ENCODE data around the gene TTC3. TPM values are rescaled to one million over a fixed set of nuclear protein-coding genes. Genes with fewer than 3 reads are reported as not detected.

TTC3 gene
- total RNA-seq, 1 donor from 2014 or later = 190 TPM

DNA sequence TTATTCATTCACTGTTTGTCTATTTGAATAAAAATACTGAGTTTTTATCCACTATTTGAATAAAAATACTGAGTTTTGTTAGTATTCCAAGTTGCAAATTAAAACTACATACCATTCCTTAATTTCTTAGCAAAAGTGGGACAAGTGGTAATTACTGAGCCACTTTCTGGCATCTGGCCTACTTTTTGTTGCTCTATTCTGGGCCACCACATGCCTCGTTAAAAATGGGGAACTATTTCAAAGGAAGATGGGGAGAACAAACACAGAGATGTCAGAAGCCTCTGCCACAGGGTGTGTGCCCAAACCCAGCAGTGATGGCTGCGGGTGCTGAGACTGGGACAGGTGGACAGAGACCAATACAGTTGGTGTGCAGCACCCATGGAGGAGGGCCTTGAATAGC is 14.8 kb upstream of the TTC3 start:
- Mint-ChIP-seq H3K36me3 (ENCODE audit: low read depth, unreplicated experiment) (peaks cover 30% of the 10 kb centered on the region), H3K4me3 (ENCODE audit: unreplicated experiment) (peak overlapping the region; percentile 17), H3K27ac (ENCODE audit: unreplicated experiment) (peak overlapping the region; percentile 71), H3K9me3 (ENCODE audit: unreplicated experiment) (no peaks in the 10 kb centered on the region), H3K27me3 (ENCODE audit: unreplicated experiment) (no peaks in the 10 kb centered on the region), H3K4me1 (ENCODE audit: unreplicated experiment) (peaks cover 25% of the 10 kb centered on the region)
- DNase-seq (ENCODE audit: low spot score) = no peak
- TF ChIP-seq, protein P1, sequence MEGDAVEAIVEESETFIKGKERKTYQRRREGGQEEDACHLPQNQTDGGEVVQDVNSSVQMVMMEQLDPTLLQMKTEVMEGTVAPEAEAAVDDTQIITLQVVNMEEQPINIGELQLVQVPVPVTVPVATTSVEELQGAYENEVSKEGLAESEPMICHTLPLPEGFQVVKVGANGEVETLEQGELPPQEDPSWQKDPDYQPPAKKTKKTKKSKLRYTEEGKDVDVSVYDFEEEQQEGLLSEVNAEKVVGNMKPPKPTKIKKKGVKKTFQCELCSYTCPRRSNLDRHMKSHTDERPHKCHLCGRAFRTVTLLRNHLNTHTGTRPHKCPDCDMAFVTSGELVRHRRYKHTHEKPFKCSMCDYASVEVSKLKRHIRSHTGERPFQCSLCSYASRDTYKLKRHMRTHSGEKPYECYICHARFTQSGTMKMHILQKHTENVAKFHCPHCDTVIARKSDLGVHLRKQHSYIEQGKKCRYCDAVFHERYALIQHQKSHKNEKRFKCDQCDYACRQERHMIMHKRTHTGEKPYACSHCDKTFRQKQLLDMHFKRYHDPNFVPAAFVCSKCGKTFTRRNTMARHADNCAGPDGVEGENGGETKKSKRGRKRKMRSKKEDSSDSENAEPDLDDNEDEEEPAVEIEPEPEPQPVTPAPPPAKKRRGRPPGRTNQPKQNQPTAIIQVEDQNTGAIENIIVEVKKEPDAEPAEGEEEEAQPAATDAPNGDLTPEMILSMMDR (IDR thresholded peaks at IDR 0.05; ENCODE audit: unreplicated experiment) = no peak

GRCh38 chr21:37059181-37059580 is 13.9 kb upstream of the TTC3 start:
- no peaks in the 10 kb centered on the region for H3K9me3 Mint-ChIP-seq (ENCODE audit: unreplicated experiment)
- H3K27me3 Mint-ChIP-seq (ENCODE audit: unreplicated experiment) = no peaks in the 10 kb centered on the region
- peaks cover 25% of the 10 kb centered on the region for H3K4me1 Mint-ChIP-seq (ENCODE audit: unreplicated experiment)
- H3K27ac Mint-ChIP-seq (ENCODE audit: unreplicated experiment) = no peak overlapping the region
- peak overlapping the region; percentile 54 for H3K4me3 Mint-ChIP-seq (ENCODE audit: unreplicated experiment)
- DNase-seq (ENCODE audit: low spot score) = no peak
- TF ChIP-seq, protein P1 (IDR thresholded peaks at IDR 0.05; ENCODE audit: unreplicated experiment) = no peak
- peaks cover 30% of the 10 kb centered on the region for H3K36me3 Mint-ChIP-seq (ENCODE audit: low read depth, unreplicated experiment)

DNA sequence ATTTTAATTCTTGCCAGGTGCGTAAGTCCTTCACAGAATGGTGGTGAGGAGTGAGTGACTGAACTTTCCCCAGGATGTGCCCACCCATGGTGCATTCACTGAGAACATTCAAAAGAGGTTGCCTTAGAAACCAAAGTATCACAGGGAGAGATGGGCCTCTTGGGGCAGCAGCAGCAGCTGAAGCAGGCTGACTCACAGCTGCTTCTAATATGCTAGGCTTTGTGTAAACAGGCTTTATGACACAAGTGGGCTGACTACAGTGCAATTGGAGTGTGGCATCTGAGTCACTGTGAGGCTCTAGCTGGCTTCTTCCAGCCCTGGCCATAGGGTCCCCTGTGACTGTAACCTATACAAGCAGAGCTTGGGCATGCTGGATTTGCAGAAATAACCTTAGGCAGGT is 12.8 kb upstream of the TTC3 start:
- no peaks in the 10 kb centered on the region for H3K9me3 Mint-ChIP-seq (ENCODE audit: unreplicated experiment)
- peaks cover 26% of the 10 kb centered on the region for H3K36me3 Mint-ChIP-seq (ENCODE audit: low read depth, unreplicated experiment)
- no peak overlapping the region for H3K27ac Mint-ChIP-seq (ENCODE audit: unreplicated experiment)
- TF ChIP-seq, protein P1 (IDR thresholded peaks at IDR 0.05; ENCODE audit: unreplicated experiment) = no peak
- H3K4me3 Mint-ChIP-seq (ENCODE audit: unreplicated experiment) = peak overlapping the region; percentile 15
- H3K27me3 Mint-ChIP-seq (ENCODE audit: unreplicated experiment) = peaks cover 4% of the 10 kb centered on the region
- no peak for DNase-seq (ENCODE audit: low spot score)
- peaks cover 35% of the 10 kb centered on the region for H3K4me1 Mint-ChIP-seq (ENCODE audit: unreplicated experiment)

GRCh38 chr21:37061926-37062592 is 11.0 kb upstream of the TTC3 start:
- Mint-ChIP-seq H3K27me3 (ENCODE audit: unreplicated experiment) (peaks cover 4% of the 10 kb centered on the region), H3K4me3 (ENCODE audit: unreplicated experiment) (no peak overlapping the region), H3K36me3 (ENCODE audit: low read depth, unreplicated experiment) (peaks cover 13% of the 10 kb centered on the region), H3K4me1 (ENCODE audit: unreplicated experiment) (peaks cover 35% of the 10 kb centered on the region), H3K27ac (ENCODE audit: unreplicated experiment) (peak overlapping the region; percentile 67), H3K9me3 (ENCODE audit: unreplicated experiment) (no peaks in the 10 kb centered on the region)
- TF ChIP-seq, protein P1 (IDR thresholded peaks at IDR 0.05; ENCODE audit: unreplicated experiment) = no peak
- DNase-seq (ENCODE audit: low spot score) = no peak

DNA sequence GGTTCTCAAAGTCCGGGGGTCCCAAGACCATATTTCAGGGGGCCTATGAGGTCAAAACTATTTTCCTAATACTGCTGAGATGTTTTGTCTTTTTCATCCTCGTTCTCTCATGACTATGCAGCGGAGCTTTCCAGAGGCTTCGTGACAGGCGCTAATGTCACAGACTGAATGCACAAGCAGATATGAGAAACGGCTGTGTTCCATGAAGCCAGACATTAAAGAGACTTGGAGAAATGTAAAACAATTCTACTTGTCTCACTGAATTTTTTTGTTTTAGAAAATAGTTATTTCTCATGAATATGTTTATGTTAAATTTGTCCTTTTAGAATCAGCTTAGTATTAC is 10.5 kb upstream of the TTC3 start:
- peaks cover 35% of the 10 kb centered on the region for H3K4me1 Mint-ChIP-seq (ENCODE audit: unreplicated experiment)
- TF ChIP-seq, protein P1 (IDR thresholded peaks at IDR 0.05; ENCODE audit: unreplicated experiment) = no peak
- no peak for DNase-seq (ENCODE audit: low spot score)
- H3K9me3 Mint-ChIP-seq (ENCODE audit: unreplicated experiment) = no peaks in the 10 kb centered on the region
- H3K27ac Mint-ChIP-seq (ENCODE audit: unreplicated experiment) = peak overlapping the region; percentile 67
- H3K27me3 Mint-ChIP-seq (ENCODE audit: unreplicated experiment) = peaks cover 4% of the 10 kb centered on the region
- H3K36me3 Mint-ChIP-seq (ENCODE audit: low read depth, unreplicated experiment) = peaks cover 13% of the 10 kb centered on the region
- no peak overlapping the region for H3K4me3 Mint-ChIP-seq (ENCODE audit: unreplicated experiment)
